CD4-positive, alpha-beta T cell (primary cell): ENCODE data around the gene DPP9. TPM values are rescaled to one million over a fixed set of nuclear protein-coding genes. Genes with fewer than 3 reads are reported as not detected.

Experiments
- ATAC-seq: fragments of 200-7000 bp; cut with Tn5 transposase; one replicate; pipeline ENCODE4 v1.10.0; 2022; ENCODE audit warnings: mild to moderate bottlenecking; ENCODE audit not compliant: poor library complexity
- CTCF ChIA-PET: fragments of 350-600 bp; sonication (Branson Sonifier 250); formaldehyde crosslinking; loops from one replicate; lab custom pipeline; 2021; ENCODE audit warnings: antibody characterized with exemption, inconsistent platforms; lab: Charles Lee
- POLR2A ChIA-PET: fragments of 350-600 bp; sonication (Branson Sonifier 250); formaldehyde crosslinking; loops from one replicate; lab custom pipeline; 2021; ENCODE audit warnings: antibody characterized with exemption, inconsistent platforms; lab: Charles Lee
- DNase-seq, 14 experiments: peaks; one replicate each; pipeline ENCODE4 v3.0.0-alpha.2; 2013 to 2020; ENCODE audit warnings: mixed read lengths in 2 of 14
- H3K27ac ChIP-seq, 2 donors: one replicate each; pipeline versions ENCODE4 v1.5.1 to v1.7.0; 2013; ENCODE audit warnings: low read length in 2 of 2, low read depth in 1 of 2, mild to moderate bottlenecking in 1 of 2
- H3K27me3 ChIP-seq, 2 experiments: 1 replicate in 1 of 2; 2 replicates in 1 of 2; pipeline versions ENCODE4 v1.6.1 to v1.7.0; 2013; ENCODE audit warnings: low read length in 2 of 2, control low read depth in 1 of 2, mild to moderate bottlenecking in 1 of 2, moderate library complexity in 1 of 2; ENCODE audit not compliant: insufficient read depth in 2 of 2, control insufficient read depth in 1 of 2
- H3K36me3 ChIP-seq: one replicate; pipeline ENCODE4 v1.6.1; 2013; ENCODE audit warnings: low read length, control low read depth; ENCODE audit not compliant: insufficient read depth
- H3K4me1 ChIP-seq: one replicate; pipeline ENCODE4 v1.6.1; 2013; ENCODE audit warnings: low read length, control low read depth; ENCODE audit not compliant: insufficient read depth
- H3K4me3 ChIP-seq: one replicate; pipeline ENCODE4 v1.5.1; 2013; ENCODE audit warnings: mild to moderate bottlenecking, low read length, moderate library complexity
- H3K9me3 ChIP-seq, 2 experiments: 1 replicate in 1 of 2; 2 replicates in 1 of 2; pipeline versions ENCODE4 v1.6.1 to v1.7.0; 2013; ENCODE audit warnings: low read length in 2 of 2, mild to moderate bottlenecking in 2 of 2, control low read depth in 1 of 2, moderate library complexity in 1 of 2; ENCODE audit not compliant: control insufficient read depth in 1 of 2, insufficient read depth in 1 of 2
- H3K27ac Mint-ChIP-seq: one replicate; pipeline ENCODE4 v1.8.0; 2020; ENCODE audit warnings: mixed read lengths
- H3K27me3 Mint-ChIP-seq: one replicate; pipeline ENCODE4 v1.8.0; 2021; ENCODE audit warnings: mixed read lengths
- H3K36me3 Mint-ChIP-seq: one replicate; pipeline ENCODE4 v1.8.0; 2021; ENCODE audit warnings: low read depth, mixed read lengths
- H3K4me1 Mint-ChIP-seq: one replicate; pipeline ENCODE4 v1.8.0; 2021; ENCODE audit warnings: low read depth, mixed read lengths
- H3K4me3 Mint-ChIP-seq: one replicate; pipeline ENCODE4 v1.8.0; 2020; ENCODE audit warnings: mild to moderate bottlenecking, mixed read lengths
- H3K9me3 Mint-ChIP-seq: one replicate; pipeline ENCODE4 v1.8.0; 2020; ENCODE audit warnings: mixed read lengths
- CTCF ChIP-seq: fragments of 200-600 bp; IDR thresholded peaks from one replicate; pipeline ENCODE4 v1.8.0; 2022; ENCODE audit warnings: antibody characterized with exemption, mild to moderate bottlenecking
- intact Hi-C, 2 experiments: fragments of 100-400 bp; cut with DNase I in 1 of 2; cut with micrococcal nuclease in 1 of 2; formaldehyde crosslinking; loops; one replicate each; pipeline versions ENCODE4 v1.15.1 to v1.9.0; 2023 to 2025; cut with DNase I, micrococcal nuclease
- total RNA-seq, 174 experiments: library from RNA in 2 of 174; stranded (reverse) in 2 of 174; gene quantifications; one replicate each; pipeline ENCODE4 v1.2.3 and lab custom pipeline; 2021 to 2026

DPP9 gene
- total RNA-seq, 2 experiments from 2014 or later: 67.9 to 72.8 TPM

GRCh38 chr19:4704317-4704673 lies 19.3 kb downstream of the DPP9 start:
- Mint-ChIP-seq H3K4me3 (no peak overlapping the region), H3K27me3 (no peaks in the 10 kb centered on the region), H3K27ac (no peak overlapping the region), H3K36me3 (peaks cover 75% of the 10 kb centered on the region), H3K4me1 (no peaks in the 10 kb centered on the region), H3K9me3 (no peaks in the 10 kb centered on the region)
- Histone ChIP-seq H3K9me3 (no peaks in the 10 kb centered on the region), H3K27me3 (no peaks in the 10 kb centered on the region), H3K36me3 (peaks cover 67% of the 10 kb centered on the region), H3K4me3 (no peak overlapping the region), H3K4me1 (peaks cover under 1% of the 10 kb centered on the region), H3K27ac (no peak overlapping the region)
- DNase-seq (no peak), ATAC-seq (no peak)
- ChIA-PET CTCF (no interaction called here), POLR2A (no interaction called here)
- TF ChIP-seq CTCF: no peak
- intact Hi-C loops: no loop called here

GRCh38 chr19:4703671-4704316 lies 19.8 kb downstream of the DPP9 start:
- Mint-ChIP-seq H3K4me1 (no peaks in the 10 kb centered on the region), H3K9me3 (no peaks in the 10 kb centered on the region), H3K36me3 (peaks cover 74% of the 10 kb centered on the region), H3K4me3 (no peak overlapping the region), H3K27me3 (no peaks in the 10 kb centered on the region), H3K27ac (no peak overlapping the region)
- no peak overlapping the region for H3K27ac ChIP-seq
- ATAC-seq (no peak), DNase-seq (no peak)
- H3K36me3 ChIP-seq: peaks cover 67% of the 10 kb centered on the region
- H3K4me3 ChIP-seq: no peak overlapping the region
- TF ChIP-seq CTCF: no peak
- H3K4me1 ChIP-seq: no peaks in the 10 kb centered on the region
- ChIA-PET CTCF (no interaction called here), POLR2A (no interaction called here)
- no peaks in the 10 kb centered on the region for H3K27me3 ChIP-seq
- no peaks in the 10 kb centered on the region for H3K9me3 ChIP-seq
- intact Hi-C loops: no loop called here

GRCh38 chr19:4702764-4703163 lies 20.9 kb downstream of the DPP9 start:
- Mint-ChIP-seq H3K27me3 (no peaks in the 10 kb centered on the region), H3K36me3 (peaks cover 74% of the 10 kb centered on the region), H3K9me3 (no peaks in the 10 kb centered on the region), H3K4me3 (no peak overlapping the region), H3K4me1 (no peaks in the 10 kb centered on the region), H3K27ac (no peak overlapping the region)
- Histone ChIP-seq H3K36me3 (peaks cover 75% of the 10 kb centered on the region), H3K4me3 (no peak overlapping the region), H3K9me3 (no peaks in the 10 kb centered on the region), H3K27ac (no peak overlapping the region), H3K4me1 (no peaks in the 10 kb centered on the region), H3K27me3 (no peaks in the 10 kb centered on the region)
- intact Hi-C loops: no loop called here
- ATAC-seq (no peak), DNase-seq (no peak)
- TF ChIP-seq CTCF: no peak
- CTCF ChIA-PET: no interaction called here
- POLR2A ChIA-PET: no interaction called here
